T1000 (cell line): ENCODE measurements around the gene SYT1.
"Not testable (repeated sequence)": the region's sequence is repeated elsewhere in the genome, so short reads cannot be mapped to it uniquely, and the experiment has no call there.

Source experiments
- DNase-seq: peaks from one replicate; lab custom pipeline; 2025; ENCODE audit warnings: mixed read lengths; lab: John Stamatoyannopoulos, UW

Gene SYT1

GRCh38 chr12:79141776-79142175, 277.2 kb downstream of the SYT1 start:
- DNase-seq: no peak

- DNase-seq: no peak
Observed at GRCh38 chr12:79143803-79144202, 279.2 kb downstream of the SYT1 start.

GRCh38 chr12:79151956-79152355, 287.4 kb downstream of the SYT1 start:
- no peak for DNase-seq

- no peak for DNase-seq
Observed at GRCh38 chr12:79155683-79156082, 291.1 kb downstream of the SYT1 start.

GRCh38 chr12:79156846-79157463, 292.4 kb downstream of the SYT1 start:
- no peak for DNase-seq

- no peak for DNase-seq
Observed at GRCh38 chr12:79161249-79161934, 296.8 kb downstream of the SYT1 start.

GRCh38 chr12:79162147-79162772, 297.7 kb downstream of the SYT1 start:
- DNase-seq: no peak

- no peak for DNase-seq
Observed at GRCh38 chr12:79162948-79163347, 298.4 kb downstream of the SYT1 start.

- DNase-seq: no peak
Observed at GRCh38 chr12:79164890-79165289, 300.3 kb downstream of the SYT1 start.

GRCh38 chr12:79168687-79169086, 304.1 kb downstream of the SYT1 start:
- no peak for DNase-seq

GRCh38 chr12:79174626-79175025, 310.1 kb downstream of the SYT1 start:
- no peak for DNase-seq

- no peak for DNase-seq
Observed at GRCh38 chr12:79183003-79183402, 318.4 kb downstream of the SYT1 start.

GRCh38 chr12:79183926-79184325, 319.4 kb downstream of the SYT1 start:
- DNase-seq: no peak

- DNase-seq: no peak
Observed at GRCh38 chr12:79186506-79186905, 321.9 kb downstream of the SYT1 start.

GRCh38 chr12:79187032-79187431, 322.5 kb downstream of the SYT1 start:
- DNase-seq: no peak

GRCh38 chr12:79191391-79191790, 326.8 kb downstream of the SYT1 start:
- no peak for DNase-seq

GRCh38 chr12:79194595-79194994, 330.0 kb downstream of the SYT1 start:
- DNase-seq: no peak

- no peak for DNase-seq
Observed at GRCh38 chr12:79199166-79199565, 334.6 kb downstream of the SYT1 start.

- no peak for DNase-seq
Observed at GRCh38 chr12:79200176-79200575, 335.6 kb downstream of the SYT1 start.

- no peak for DNase-seq
Observed at GRCh38 chr12:79203058-79203647, 338.6 kb downstream of the SYT1 start.

GRCh38 chr12:79206871-79207270, 342.3 kb downstream of the SYT1 start:
- DNase-seq: no peak

GRCh38 chr12:79210403-79210802, 345.8 kb downstream of the SYT1 start:
- DNase-seq: not testable (repeated sequence)

- no peak for DNase-seq
Observed at GRCh38 chr12:79217306-79217705, 352.7 kb downstream of the SYT1 start.
